Spleen (tissue), 7 donors: ENCODE measurements around the gene LRBA.

ENCODE experiments used
- POLR2AphosphoS5 ChIP-seq, 3 donors: sonication (generic); formaldehyde crosslinking; IDR thresholded peaks; one replicate each; pipeline ENCODE4 v1.5.1; 2017; ENCODE audit warnings: antibody characterized with exemption in 3 of 3
- TF ChIP-seq, protein P1 (sequence below), 11 experiments: fragments of 200-600 bp in 7 of 11; fragments of 450-650 bp in 4 of 11; sonication (generic) in 4 of 11; IDR thresholded peaks in 8 of 11; conservative IDR thresholded peaks in 3 of 11; 1 replicate in 7 of 11; 2 replicates in 4 of 11; pipeline versions ENCODE4 v1.4.0 to v1.8.0; 2016 to 2021; ENCODE audit warnings: antibody characterized with exemption in 11 of 11, inconsistent platforms in 4 of 11, mild to moderate bottlenecking in 1 of 11
- donor health status: DM: no; HTN: no; CAD: no; lungs with moderate emphysema.
- donor health status: DM: no; HTN: no; CAD: no.
- donor health status: DM: no; HTN: no; CAD: no.

DNA sequence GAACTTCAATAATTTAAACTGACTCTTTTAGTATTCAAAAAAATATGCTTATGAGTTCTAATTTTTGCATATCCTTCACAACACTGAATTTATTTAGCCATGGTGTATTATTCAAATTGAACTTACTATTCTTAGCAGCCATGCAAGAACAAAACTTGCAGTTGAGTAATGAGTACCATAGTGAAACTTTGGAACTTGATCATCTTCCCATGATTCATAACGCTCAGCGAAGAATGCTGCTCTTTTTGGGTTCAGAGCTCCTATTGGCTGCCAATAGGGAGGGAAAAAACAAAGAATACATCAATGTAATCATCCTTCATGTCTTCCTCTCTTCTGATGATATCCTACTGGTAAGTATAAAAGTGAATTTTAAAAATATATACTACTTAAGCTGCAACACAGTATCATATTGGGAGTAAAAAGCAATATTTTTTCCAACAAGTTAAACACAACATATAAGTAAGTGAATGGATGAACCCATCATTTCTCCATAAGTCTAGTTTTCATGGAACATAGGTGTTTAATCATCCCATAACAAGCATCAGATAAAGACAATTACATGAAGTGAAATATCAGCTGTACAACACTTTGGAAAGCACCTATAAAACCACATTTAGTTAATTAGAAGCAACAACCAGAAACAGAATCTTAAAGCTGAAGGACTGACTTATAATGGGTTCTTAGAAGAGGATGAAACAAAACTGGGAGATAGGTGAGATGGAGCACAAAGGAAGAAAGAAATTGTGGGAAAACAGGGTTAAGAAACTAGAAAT, 578.3 kb downstream of the LRBA start:
- TF ChIP-seq, protein P1, sequence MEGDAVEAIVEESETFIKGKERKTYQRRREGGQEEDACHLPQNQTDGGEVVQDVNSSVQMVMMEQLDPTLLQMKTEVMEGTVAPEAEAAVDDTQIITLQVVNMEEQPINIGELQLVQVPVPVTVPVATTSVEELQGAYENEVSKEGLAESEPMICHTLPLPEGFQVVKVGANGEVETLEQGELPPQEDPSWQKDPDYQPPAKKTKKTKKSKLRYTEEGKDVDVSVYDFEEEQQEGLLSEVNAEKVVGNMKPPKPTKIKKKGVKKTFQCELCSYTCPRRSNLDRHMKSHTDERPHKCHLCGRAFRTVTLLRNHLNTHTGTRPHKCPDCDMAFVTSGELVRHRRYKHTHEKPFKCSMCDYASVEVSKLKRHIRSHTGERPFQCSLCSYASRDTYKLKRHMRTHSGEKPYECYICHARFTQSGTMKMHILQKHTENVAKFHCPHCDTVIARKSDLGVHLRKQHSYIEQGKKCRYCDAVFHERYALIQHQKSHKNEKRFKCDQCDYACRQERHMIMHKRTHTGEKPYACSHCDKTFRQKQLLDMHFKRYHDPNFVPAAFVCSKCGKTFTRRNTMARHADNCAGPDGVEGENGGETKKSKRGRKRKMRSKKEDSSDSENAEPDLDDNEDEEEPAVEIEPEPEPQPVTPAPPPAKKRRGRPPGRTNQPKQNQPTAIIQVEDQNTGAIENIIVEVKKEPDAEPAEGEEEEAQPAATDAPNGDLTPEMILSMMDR (IDR thresholded peaks at IDR 0.05 in 8 of 11, conservative IDR thresholded peaks at IDR 0.05 in 3 of 11) = no peak
- TF ChIP-seq POLR2AphosphoS5 (IDR thresholded peaks at IDR 0.05) = no peak
